ENCODE results near the gene HECTD1. TPM values are rescaled to one million over a fixed set of nuclear protein-coding genes. Genes with fewer than 3 reads are reported as not detected.

The HECTD1 gene
- total RNA-seq, 1 experiment from 2014 or later, result 101 TPM

- no TSS peak for BruUV-seq (replicated peaks)
- no peak for TF ChIP-seq CTCF (IDR thresholded peaks at IDR 0.05)
- TF ChIP-seq POLR2AphosphoS5 (IDR thresholded peaks at IDR 0.05; ENCODE audit: low read depth, low read length), result no peak
- TF ChIP-seq SIN3A (IDR thresholded peaks at IDR 0.05; ENCODE audit: borderline replicate concordance, insufficient read depth, low read depth, low read length), result no peak
These were observed 69.3 kb downstream of the HECTD1 start for GRCh38 chr14:31138301-31138700.

GRCh38 chr14:31137214-31137889 is 70.2 kb downstream of the HECTD1 start:
- intact Hi-C loops (cut with micrococcal nuclease; ENCODE audit: unreplicated experiment) (no loop called here), in situ Hi-C loops (cut with HindIII; ENCODE audit: low pct_unique_long_range_greater_than_20kb, low sequenced_read_pairs) (no loop called here)
- no TSS peak for BruUV-seq (replicated peaks)
- DNase-seq (ENCODE audit: low read depth, low spot score) (no peak), ATAC-seq (no peak)
- no peak overlapping the region for H3K27ac ChIP-seq (ENCODE audit: low read length)
- H3K4me3 ChIP-seq (ENCODE audit: low read depth in 2 of 2, low read length in 2 of 2), result no peak overlapping the region
- no peaks in the 10 kb centered on the region for H3K9me3 ChIP-seq (ENCODE audit: control insufficient read depth, insufficient read depth, low read depth, low read length)
- peaks cover 47% of the 10 kb centered on the region for H3K36me3 ChIP-seq (ENCODE audit: control insufficient read depth, insufficient read depth, low read length)
- H3K4me1 ChIP-seq (ENCODE audit: control insufficient read depth, insufficient read depth, low read length), result no peaks in the 10 kb centered on the region
- no peak for TF ChIP-seq POLR2AphosphoS5 (IDR thresholded peaks at IDR 0.05; ENCODE audit: low read depth, low read length)
- no peak for TF ChIP-seq TCF7L2 (IDR thresholded peaks at IDR 0.05; ENCODE audit: low read depth, low read length)
- no peak for TF ChIP-seq SIN3A (IDR thresholded peaks at IDR 0.05; ENCODE audit: borderline replicate concordance, insufficient read depth, low read depth, low read length)
- no peak for TF ChIP-seq REST (IDR thresholded peaks at IDR 0.05; ENCODE audit: insufficient read depth in 1 of 2, low read depth in 2 of 2, low read length in 1 of 2)
- no peak for TF ChIP-seq CTCF (IDR thresholded peaks at IDR 0.05)
- H3K27me3 ChIP-seq (ENCODE audit: control insufficient read depth, insufficient read depth, low read length), result no peaks in the 10 kb centered on the region
- ChIA-PET CTCF (no interaction called here), POLR2A (no interaction called here)

More at GRCh38 chr14:31138301-31138700, 69.3 kb downstream of the HECTD1 start:
- no peak overlapping the region for H3K4me3 ChIP-seq (ENCODE audit: low read depth in 2 of 2, low read length in 2 of 2)
- H3K4me1 ChIP-seq (ENCODE audit: control insufficient read depth, insufficient read depth, low read length), result no peaks in the 10 kb centered on the region
- no peaks in the 10 kb centered on the region for H3K9me3 ChIP-seq (ENCODE audit: control insufficient read depth, insufficient read depth, low read depth, low read length)
- peaks cover 38% of the 10 kb centered on the region for H3K36me3 ChIP-seq (ENCODE audit: control insufficient read depth, insufficient read depth, low read length)
- intact Hi-C loops (cut with micrococcal nuclease; ENCODE audit: unreplicated experiment), result no loop called here
- no peak overlapping the region for H3K27ac ChIP-seq (ENCODE audit: low read length)
- ATAC-seq, result no peak
- in situ Hi-C loops (cut with HindIII; ENCODE audit: low pct_unique_long_range_greater_than_20kb, low sequenced_read_pairs), result no loop called here
- ChIA-PET POLR2A (no interaction called here), CTCF (no interaction called here)
- no peak for DNase-seq (ENCODE audit: low read depth, low spot score)
- H3K27me3 ChIP-seq (ENCODE audit: control insufficient read depth, insufficient read depth, low read length), result no peaks in the 10 kb centered on the region

Data from Panc1 (cell line).